Stimulated activated CD8-positive, alpha-beta memory T cell treated with anti-CD3 and anti-CD28 coated beads, Interleukin-12 subunit alpha, Interleukin-12 subunit beta, amount 100 ng/mL, for 4 hours (primary cell): ENCODE measurements around the gene LRIT2.

Source experiments
- DNase-seq: peaks from one replicate; pipeline ENCODE4 v3.0.0-alpha.2; 2020; ENCODE audit warnings: low read depth

Gene LRIT2

DNA sequence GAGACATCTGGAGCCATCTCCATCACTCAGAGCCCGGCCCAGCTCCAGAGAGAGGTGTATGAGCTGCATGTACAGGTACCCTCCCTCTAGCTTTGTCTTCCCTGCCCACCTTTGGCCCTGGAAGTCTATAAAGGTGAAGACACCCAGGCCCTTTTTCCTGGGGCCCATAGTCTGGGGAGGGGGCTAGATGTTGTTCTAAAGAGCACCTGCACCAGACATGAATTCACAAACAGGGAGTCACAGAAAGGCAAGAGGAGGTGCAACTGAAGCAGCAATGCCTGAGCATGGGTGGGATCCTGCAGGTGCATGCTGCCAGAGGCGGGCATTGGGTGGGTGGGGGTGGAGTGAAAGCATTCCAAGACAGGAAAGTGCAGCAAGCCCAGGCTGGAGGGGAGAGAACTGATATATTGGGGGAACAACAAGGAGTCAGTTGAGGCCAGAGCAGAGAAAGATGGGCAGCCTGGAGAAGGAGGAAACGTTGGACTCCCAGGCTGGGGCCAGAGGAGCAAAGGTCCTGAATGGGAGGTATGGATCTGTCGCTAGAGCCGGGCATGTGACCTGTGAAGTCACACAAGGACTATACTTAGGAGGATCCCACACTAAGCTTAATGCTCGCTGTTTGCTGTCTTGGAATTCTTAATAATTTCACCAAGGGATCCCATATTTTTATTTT lies 19.4 kb downstream of the LRIT2 start:
- DNase-seq = no peak

DNA sequence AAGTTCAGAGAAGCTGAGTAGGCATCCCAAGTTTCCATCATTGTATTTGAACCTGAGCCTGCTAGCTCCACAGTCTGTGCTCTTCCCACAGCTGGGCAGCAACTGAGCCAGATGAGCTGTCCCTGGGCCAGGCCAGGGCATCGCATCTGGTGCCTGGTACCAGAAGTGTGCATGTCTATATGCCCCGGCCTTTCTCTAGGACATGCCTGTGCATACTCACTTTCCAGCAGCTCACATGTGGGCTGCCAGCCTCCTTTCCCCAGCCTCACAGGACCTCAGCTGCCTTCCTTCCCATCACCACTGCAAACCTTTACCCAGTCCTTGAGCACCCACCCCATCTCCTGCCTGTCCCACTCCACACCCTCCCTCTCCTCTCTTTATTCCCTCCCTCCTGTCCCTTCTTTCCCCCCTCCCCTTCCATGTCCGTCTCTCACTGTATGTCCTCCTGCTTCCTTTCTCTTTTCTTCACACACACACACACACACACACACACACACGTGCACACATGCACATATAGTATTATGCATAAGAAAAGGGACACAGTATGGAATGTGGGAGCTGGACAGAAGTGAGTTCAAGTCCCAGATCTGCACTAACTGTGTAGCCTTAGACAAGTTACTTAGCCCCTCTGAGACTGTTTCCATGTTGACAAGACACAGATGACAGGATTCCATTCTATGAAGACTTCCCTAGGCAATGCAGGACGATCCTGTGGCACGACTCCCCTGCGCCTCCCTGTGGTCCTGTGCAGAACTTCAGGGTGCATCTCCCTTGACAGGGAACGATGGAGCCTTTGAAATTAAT lies 20.1 kb downstream of the LRIT2 start:
- peak; percentile 37 for DNase-seq

DNA sequence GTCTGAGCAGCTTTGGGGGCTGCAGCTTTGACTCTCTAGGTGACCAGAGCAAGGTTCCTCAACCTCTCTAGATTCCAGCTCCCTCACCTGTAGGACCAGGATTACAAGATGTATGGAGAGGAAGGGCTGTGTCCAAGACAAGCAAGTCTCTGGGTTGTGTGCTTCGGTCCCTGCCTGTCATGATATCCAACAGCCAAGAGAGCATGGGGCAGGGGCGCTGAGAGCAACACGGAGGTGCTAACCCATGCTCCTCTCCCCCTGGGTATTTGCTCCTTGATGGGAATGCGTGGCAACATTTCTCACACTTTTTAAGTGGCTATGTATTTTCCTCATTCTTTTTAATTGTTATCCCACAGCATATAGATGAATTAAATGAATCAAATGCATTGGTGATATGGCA lies 20.7 kb downstream of the LRIT2 start:
- DNase-seq = no peak

DNA sequence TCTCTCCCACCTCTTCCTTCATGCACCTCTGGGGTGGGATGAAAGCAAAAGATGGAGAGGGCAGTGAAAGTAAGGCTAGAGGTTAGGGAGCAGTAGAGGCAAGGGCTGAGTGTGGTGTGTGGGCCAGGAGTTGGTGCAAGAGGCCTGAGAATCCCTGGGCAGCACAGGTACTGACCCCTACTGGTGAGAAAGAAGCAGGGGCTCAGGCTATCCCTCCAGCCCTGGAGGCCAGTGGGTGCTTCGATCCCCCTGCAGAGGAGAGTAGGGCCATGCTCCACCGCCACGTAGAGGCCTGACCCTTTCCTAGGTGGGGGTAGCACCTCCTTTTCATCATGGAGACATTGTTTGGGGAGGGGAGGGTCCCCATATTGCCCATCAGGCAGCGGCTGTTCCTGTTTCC lies 21.2 kb downstream of the LRIT2 start:
- no peak for DNase-seq

DNA sequence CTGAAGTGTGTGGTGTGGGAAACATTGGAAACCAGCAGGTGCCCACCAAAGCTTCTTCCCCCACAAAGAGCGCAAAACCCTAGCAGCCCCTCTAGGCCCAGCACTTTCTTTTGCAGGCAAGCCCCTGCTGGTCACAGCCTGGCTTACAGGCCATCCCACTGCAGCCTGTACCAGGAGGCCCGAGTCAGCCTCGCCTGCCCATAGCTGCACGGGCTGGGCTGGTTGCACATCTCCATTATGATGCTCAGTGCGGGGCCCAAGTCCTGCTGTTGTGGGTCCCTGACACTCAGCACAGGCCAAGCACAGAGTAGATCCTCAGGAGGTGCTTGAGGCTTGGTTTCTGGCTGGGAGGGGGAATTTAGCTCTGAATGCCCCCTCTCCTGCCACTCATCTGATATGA lies 23.0 kb downstream of the LRIT2 start:
- DNase-seq = no peak

DNA sequence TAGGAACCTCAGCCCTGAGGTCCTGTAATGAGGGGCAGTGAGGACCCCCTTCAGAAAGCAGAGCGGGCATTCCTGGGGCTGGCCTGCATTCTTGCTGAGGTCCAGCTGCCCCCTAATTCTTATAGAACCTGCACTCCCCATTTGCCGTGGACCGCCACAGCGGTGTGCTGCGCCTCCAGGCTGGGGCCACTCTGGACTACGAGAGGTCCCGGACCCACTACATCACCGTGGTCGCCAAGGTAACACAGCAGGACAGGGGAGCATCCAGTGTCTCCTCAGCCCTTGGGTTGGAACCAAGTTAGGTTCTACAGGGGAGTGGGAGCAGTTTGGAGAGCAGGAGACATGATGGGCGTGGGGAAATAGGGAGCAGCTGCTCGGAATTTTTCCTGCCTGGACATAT lies 23.7 kb downstream of the LRIT2 start:
- no peak for DNase-seq

DNA sequence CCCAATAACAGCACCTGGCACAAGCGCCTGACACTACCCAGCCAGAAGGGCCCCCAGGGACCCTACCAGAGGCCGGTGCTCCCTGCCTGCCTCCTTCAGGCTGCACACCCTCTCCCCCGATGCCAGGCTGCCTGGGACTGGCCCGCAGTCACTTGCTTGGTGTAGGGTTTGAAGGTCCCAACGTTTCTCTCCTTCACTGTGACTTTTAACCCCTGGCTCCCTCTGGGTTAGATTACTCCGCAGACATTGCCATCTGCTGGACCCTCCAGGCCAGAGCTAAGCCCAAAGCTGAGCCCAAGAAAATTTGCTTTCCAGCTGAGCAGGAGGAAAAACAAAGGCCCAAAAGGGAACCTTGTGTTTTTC lies 24.1 kb downstream of the LRIT2 start:
- DNase-seq = no peak

DNA sequence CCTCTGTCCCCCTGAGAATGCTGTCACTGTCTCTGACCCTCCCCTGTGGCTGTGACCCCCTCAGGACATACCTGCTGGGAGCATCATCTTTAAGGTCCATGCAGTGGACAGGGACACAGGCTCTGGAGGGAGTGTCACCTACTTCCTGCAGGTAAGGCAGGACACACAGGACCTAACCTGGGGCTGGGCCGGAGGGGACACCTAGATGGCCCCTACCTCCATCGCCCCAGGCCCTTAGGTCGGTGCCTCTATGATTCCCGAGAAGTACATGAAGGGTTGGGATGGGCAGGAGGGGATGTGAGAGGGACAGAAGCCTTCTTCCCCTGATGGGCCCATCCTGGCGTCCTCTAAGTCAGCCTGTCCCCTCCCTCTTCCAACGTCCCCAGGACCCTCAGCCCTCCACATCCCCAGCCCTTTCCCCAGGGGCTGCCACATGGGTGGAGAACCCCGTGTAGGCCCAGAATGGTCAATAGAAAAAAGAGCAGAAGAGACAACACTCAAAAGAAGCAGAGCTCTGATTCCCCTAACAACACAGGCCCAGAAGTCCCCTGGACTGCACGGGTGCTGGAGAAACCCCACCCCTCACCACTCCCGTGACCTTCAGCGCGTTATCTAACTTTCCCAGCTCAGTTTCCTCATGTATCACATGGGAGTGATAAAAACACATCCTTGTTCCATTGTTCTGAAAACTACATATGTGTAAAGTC lies 24.7 kb downstream of the LRIT2 start:
- no peak for DNase-seq

DNA sequence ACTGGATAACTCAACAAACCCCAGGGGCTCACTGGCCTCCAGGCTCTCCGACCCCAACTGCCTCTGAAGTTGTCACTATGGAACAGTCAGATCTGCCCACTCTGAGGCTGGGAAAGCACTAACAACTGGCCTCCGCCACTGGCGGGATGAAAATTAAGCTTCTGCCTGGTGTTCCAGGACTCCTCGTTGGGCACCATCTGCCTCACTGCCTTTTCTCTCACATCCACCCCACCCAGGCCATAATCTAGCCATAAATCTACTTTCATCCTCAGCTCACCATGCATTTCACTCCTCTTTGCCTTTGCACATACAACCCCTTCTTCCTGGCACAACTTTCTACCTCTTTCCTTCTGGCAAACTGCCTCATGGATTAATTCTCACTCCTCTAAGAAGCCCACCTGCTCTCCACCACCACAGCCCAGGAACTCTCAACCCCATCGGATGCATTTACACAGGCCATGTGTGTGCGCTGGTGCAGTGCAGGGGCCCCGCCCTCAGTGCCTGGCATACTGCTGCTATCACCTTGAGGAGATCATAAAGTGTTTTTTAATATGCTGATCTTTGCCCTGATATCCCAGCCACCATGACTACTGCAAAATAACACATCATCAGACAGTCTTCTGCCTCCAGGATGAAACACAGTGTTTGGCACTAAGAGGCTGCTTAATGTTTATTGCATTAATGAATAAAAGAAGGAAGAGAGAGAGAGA lies 27.0 kb downstream of the LRIT2 start:
- DNase-seq = no peak

DNA sequence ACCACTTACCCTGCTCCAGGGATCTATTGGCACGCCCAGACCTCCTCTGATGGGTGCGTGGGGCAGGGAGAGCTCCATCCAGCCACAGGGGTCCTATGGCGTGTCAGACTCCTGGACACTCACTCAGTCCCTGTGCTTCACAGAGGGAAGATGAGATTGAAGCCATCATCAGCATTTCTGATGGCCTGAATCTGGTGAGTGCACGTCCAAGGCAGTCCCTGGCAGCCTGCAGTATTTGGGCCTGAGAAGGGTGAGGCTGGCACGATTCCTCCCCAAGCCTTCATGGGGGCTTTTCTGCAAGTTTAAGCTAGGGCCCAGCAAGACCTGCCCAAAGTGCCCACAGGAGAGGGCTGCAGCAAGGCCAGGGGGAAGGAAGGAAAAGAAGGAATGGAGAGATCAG lies 27.7 kb downstream of the LRIT2 start:
- no peak for DNase-seq

DNA sequence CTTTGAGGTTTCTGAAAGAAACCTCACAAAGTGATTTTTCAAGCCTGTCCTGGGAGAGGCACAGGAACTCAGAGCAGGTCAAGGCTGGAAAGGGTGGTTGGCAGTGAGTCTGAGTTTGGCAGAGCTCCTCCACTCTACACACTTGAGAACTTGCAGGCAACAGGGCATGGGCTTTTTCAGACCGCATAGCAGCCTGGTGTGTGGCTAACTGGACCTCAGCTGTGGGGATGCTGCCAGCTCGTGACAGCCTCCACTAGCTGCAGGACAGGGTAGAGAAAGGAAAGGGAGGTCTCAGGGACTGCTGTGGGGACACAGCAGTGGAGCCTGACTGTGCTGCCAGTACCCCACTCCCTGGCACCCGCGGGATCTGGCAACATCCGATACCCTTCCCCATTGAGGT lies 28.4 kb downstream of the LRIT2 start:
- DNase-seq = no peak

DNA sequence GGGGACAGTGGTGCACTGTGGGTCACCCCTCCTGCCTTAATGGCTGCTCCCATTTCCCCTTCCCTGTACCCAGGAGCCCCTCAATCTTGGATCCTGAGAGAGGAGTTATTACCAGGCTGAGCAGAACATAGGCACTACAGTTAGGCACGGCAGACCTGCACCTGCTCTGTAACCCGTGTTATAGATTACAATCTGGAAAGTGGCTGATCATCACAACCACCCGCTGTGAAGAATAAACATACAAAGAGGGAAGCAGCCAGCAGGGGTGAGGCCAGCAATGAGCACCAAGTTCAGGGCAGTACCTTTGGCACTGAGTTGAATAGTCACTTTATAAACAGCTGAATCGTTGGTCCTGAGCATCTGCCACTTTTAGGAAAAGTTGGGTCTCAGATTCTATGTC lies 29.3 kb downstream of the LRIT2 start:
- no peak for DNase-seq

DNA sequence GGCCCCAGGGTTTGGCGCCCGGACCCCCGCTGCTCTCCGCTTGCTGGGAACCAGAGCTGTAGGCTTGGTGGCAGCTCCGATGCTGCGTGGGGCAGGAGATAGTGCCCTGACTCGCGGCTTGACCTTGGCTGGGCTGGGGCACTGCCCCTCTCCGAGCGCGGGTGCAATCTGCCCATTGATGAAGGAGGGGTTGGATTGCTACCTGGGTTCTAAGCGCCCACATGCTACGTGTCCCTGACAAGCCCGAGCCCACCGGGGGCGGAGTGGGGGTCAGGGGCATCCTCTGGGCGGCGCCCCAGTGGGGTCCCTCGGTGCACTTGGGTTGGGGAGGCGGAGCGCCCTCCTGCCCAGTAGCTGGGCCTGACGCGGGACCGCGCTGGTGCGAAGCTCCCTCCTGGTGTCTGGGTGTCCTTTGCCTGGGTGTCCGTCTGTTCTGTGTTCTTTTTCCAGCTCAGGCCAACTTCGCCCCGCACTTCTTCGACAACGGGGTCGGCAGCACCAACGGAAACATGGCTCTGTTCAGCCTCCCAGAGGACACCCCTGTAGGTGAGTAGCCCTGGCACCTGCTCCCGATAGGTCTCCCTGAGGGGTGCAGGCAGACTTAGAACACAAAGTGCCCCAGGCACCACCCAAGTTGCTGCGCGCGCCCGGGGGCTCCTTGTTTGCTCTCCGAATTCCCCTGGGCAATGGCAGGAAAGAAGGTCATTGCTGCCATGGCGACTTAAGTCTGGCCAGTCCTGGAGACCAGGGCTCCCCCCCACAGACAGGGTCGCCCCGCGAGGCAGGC lies 30.1 kb downstream of the LRIT2 start:
- DNase-seq = no peak

DNA sequence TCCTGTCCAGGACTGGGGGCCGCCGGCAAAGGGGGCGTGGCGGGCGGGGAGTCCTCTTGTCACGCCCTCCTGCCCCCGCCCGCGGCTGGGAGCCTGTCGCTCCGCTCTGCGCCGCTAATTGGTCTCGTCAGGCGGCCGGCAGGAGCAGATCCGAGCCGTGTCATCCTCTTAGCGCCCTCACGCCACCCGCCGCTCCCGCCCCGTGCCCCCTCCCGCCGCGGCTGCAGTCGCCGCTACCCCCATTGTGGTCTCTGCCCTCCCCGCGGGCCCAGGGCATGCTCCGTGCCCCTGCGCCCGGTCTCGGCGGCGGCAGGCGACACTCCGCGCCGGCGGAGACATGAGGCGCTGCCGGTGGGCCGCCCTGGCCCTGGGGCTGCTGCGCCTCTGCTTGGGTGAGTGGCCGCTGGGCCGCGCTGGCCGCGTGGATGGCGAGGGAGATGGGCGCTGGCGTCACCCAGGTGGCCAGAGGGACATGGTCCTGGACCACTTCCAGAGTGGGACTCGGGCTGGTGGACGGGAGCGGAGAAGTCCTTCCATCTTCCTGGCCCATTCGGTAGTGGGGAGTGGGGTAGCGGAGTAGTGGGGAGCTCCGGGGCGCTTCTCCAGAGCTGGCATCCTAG lies 30.8 kb downstream of the LRIT2 start, which contains the start of gene CDHR1:
Gene CDHR1 (plus strand): TSS at position 114 of the 620 bp plus-strand sequence. CDS start 224 bp downstream, at position 338.
- DNase-seq = peak; percentile 48

DNA sequence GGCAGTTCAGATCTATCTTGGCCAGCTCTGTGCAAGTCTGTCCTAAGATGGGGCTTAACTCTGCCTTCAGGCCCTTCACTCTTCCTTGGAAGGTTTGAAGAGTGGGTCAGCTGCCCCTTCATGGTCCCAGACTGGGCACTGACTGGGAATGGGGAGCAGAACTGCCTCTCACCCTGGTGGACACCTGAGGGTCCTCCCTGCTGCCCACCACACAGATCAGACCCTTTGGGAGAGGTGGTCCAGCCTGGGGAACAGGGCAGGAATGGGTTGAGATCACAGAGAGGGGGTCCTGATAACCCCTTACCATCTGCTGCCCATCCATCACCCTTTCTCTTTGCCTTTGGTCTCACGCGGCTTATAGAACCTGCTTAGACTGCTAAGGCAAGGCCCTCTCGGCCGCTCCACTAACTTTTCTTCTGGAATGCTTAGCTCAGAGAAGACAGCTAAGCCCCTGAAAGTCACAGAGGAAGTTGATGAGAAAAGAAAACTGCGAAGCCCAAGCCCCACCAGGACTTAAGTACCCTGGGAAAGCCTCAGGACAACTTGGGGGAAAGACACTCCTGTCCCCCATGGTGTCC lies 31.4 kb downstream of the LRIT2 start:
- no peak for DNase-seq

DNA sequence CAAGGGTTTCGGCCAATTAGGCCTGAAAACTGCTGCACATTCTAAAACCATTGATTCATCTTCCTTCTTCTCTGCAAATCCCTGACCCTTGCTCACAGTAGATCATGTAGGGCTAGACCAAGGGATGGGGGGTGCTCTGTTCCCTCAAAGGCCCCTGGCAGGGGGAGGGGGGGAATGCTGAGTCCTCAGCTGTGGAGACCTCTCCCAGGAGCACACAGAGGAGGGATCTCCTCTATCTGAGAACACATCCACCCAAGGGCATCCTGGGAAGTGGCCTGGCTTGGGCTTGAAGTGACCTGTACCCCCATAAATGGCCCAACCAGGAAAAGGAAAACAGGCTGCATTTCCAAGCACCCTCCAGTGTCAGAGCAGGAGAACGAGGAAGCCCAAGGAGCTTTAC lies 32.0 kb downstream of the LRIT2 start:
- DNase-seq = no peak

DNA sequence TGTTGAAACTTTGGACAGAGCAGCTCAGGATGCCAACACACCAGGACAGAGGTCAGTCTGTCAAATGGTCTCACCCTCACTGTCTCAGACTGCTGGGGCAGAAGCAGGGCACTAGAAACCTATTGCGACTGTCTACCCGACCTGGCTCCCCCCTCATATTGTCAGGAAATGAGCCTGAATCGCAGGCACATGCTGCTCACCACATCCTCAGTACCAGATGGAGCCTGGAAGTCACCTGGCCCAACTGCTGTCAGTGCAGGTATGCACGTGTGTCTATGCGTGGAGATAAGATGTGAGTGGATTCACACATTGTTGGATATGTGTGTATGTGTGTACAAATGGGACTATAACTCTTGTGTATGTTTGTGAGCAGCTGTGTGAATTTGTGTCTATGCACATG lies 34.2 kb downstream of the LRIT2 start:
- DNase-seq = no peak

DNA sequence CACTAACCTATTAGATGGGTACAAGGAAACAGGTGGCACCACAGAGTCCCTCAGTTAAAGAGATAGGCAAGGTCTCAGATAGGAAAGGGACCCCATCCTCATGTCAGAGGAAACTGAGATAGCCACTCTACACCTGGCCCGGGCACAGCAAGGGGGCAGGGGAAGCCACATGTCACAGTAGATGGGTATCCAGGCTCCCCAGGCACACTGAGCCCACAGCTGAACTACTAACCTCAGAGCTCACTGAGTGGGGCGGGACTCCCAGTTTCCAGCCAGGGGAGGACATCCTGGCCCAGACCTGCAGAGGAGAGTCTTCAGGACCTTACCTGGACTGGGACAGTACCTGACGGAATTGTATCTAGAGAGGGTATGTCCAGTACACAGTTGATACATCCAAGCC lies 34.7 kb downstream of the LRIT2 start:
- no peak for DNase-seq

DNA sequence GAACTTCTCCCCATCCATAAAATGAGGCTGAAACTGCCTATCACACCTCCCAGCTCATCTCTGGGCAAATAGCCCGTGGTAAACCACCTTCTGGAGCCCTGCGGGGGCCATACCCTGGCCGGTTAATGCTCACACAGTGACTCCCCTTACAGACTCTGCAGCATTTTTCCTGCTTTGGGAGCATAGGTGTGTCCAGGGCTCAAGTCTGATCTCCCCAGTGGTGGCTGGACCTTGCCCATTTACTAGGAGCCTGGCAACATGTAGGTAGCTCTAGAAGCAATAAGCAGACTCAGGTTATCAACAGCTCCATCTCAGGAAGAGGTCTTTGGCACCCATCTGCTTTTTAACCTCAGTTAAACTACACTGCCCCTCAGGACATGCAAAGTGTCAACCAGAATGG lies 36.5 kb downstream of the LRIT2 start:
- DNase-seq = no peak

DNA sequence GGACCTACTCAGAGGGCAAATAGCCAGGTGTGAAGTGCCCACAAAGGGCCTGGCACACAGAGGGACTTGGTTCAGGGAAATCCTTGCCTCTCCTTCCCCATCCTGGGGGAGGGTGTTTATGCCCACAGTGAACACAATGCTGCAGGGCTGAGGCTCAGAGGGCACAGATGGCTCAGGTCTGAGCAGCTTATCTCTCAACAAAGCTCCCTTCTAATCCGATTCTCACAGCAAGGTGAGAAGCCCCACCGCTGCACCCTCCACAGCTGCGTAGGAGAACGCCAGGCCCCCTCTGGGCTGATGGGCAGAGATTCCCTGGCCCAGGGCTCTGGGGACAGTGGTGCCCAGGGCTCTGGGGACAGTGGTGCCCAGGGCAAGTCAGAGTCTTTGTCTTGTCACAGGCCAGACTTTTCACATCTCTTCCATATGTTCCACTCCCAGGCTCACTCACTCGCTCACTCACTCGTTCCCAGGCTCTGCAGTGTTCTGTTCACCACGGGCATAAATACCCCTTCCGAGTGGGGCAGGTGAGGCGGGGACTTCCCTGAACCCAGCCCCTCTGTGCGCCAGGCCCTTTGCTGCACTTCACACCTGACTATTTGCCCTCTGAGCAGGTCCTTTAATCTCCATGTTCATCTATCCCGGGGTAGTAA lies 39.7 kb downstream of the LRIT2 start:
- no peak for DNase-seq
